Right hindlimb (tissue), 1 donor: ENCODE data around the gene CIZ1.

Source experiments
- DNase-seq: peaks from one replicate; pipeline ENCODE4 v3.0.0-alpha.2; 2018

Gene CIZ1

GRCh38 chr9:128159784-128160602 is 31.4 kb downstream of the CIZ1 start, which contains the start of gene BBLN:
BBLN (plus strand) TSS chr9:128160265; CDS start chr9:128160408, 143 bp downstream.
- peak; percentile 97 for DNase-seq

- no peak for DNase-seq
These were observed 31.9 kb downstream of the CIZ1 start for GRCh38 chr9:128159522-128159783.

- DNase-seq = no peak
These were observed 35.5 kb downstream of the CIZ1 start for GRCh38 chr9:128155736-128156500.

- DNase-seq = peak; percentile 12
These were observed 37.3 kb downstream of the CIZ1 start for GRCh38 chr9:128153947-128154695.

GRCh38 chr9:128153060-128153946 is 38.1 kb downstream of the CIZ1 start:
- DNase-seq = peak; percentile 17

GRCh38 chr9:128152133-128153059 is 39.0 kb downstream of the CIZ1 start:
- no peak for DNase-seq

- no peak for DNase-seq
These were observed 39.9 kb downstream of the CIZ1 start for GRCh38 chr9:128151309-128152132.

GRCh38 chr9:128150594-128151308 is 40.6 kb downstream of the CIZ1 start:
- DNase-seq = peak; percentile 20

- peak; percentile 15 for DNase-seq
These were observed 41.3 kb downstream of the CIZ1 start for GRCh38 chr9:128149951-128150593.

- peak; percentile 29 for DNase-seq
These were observed 42.2 kb downstream of the CIZ1 start, which contains the start of gene LCN2 for GRCh38 chr9:128149001-128149701. LCN2 (plus strand) TSS chr9:128149453; CDS start chr9:128149526, 73 bp downstream.

- no peak for DNase-seq
These were observed 42.8 kb downstream of the CIZ1 start for GRCh38 chr9:128148509-128149000.

- DNase-seq = peak; percentile 13
These were observed 44.7 kb downstream of the CIZ1 start for GRCh38 chr9:128146591-128147120.

GRCh38 chr9:128145951-128146351 is 45.4 kb downstream of the CIZ1 start:
- peak; percentile 16 for DNase-seq

GRCh38 chr9:128145536-128145935 is 45.8 kb downstream of the CIZ1 start:
- no peak for DNase-seq

- peak; percentile 16 for DNase-seq
These were observed 46.9 kb downstream of the CIZ1 start for GRCh38 chr9:128144239-128145181.

GRCh38 chr9:128143525-128144238 is 47.7 kb downstream of the CIZ1 start:
- peak; percentile 10 for DNase-seq
